Naive thymus-derived CD4-positive, alpha-beta T cell (primary cell): ENCODE measurements around the gene SCGB1C1. TPM values are rescaled to one million over a fixed set of nuclear protein-coding genes. Genes with fewer than 3 reads are reported as not detected.
A peak's percentile ranks its signal among the peaks of the same experiment; 100 is the strongest.

Experiments
- ATAC-seq: fragments of 150-1000 bp; cut with Tn5 transposase; 2 replicates; pipeline ENCODE4 v1.10.0; 2021; ENCODE audit warnings: mild to moderate bottlenecking, moderate library complexity
- CTCF ChIA-PET: fragments of 350-600 bp; sonication (Branson Sonifier 250); formaldehyde crosslinking; loops from one replicate; lab custom pipeline; 2021; ENCODE audit warnings: antibody characterized with exemption; lab: Charles Lee
- POLR2A ChIA-PET: fragments of 350-600 bp; sonication (Branson Sonifier 250); formaldehyde crosslinking; loops from one replicate; lab custom pipeline; 2021; ENCODE audit warnings: antibody characterized with exemption, inconsistent platforms; lab: Charles Lee
- DNase-seq, 9 donors: peaks; one replicate each; pipeline versions ENCODE4 v3.0.0 to v3.0.0-alpha.2; 2020 to 2022; ENCODE audit warnings: mixed read lengths in 1 of 9
- H3K27ac ChIP-seq: one replicate; pipeline ENCODE4 v1.7.0; 2013; ENCODE audit warnings: mild to moderate bottlenecking, low read depth, low read length, moderate library complexity
- H3K27me3 ChIP-seq, 2 donors: one replicate each; pipeline ENCODE4 v1.7.0; 2013; ENCODE audit warnings: low read length in 2 of 2, mild to moderate bottlenecking in 2 of 2, moderate library complexity in 2 of 2; ENCODE audit not compliant: control insufficient read depth in 2 of 2, insufficient read depth in 2 of 2
- H3K36me3 ChIP-seq, 3 experiments: 1 replicate in 2 of 3; 2 replicates in 1 of 3; pipeline ENCODE4 v1.7.0; 2013; ENCODE audit warnings: low read length in 3 of 3, mild to moderate bottlenecking in 3 of 3, moderate library complexity in 1 of 3; ENCODE audit not compliant: insufficient read depth in 3 of 3, control insufficient read depth in 2 of 3
- H3K4me1 ChIP-seq, 2 donors: one replicate each; pipeline ENCODE4 v1.7.0; 2013; ENCODE audit warnings: low read length in 2 of 2, mild to moderate bottlenecking in 2 of 2, moderate library complexity in 1 of 2; ENCODE audit not compliant: control insufficient read depth in 2 of 2, insufficient read depth in 2 of 2
- H3K4me3 ChIP-seq: 2 replicates; pipeline ENCODE4 v1.7.0; 2013; ENCODE audit warnings: mild to moderate bottlenecking, low read length
- H3K9me3 ChIP-seq, 3 experiments: 1 replicate in 2 of 3; 2 replicates in 1 of 3; pipeline ENCODE4 v1.7.0; 2013; ENCODE audit warnings: low read length in 3 of 3; ENCODE audit not compliant: control insufficient read depth in 2 of 3
- H3K27ac Mint-ChIP-seq, 9 donors: one replicate each; pipeline ENCODE4 v1.8.0; 2020 to 2022; ENCODE audit warnings: mixed read lengths in 9 of 9, mild to moderate bottlenecking in 8 of 9, moderate library complexity in 5 of 9, inconsistent platforms in 2 of 9
- H3K27me3 Mint-ChIP-seq, 5 donors: one replicate each; pipeline ENCODE4 v1.8.0; 2021 to 2022; ENCODE audit warnings: mixed read lengths in 5 of 5, mild to moderate bottlenecking in 1 of 5
- H3K36me3 Mint-ChIP-seq, 5 donors: one replicate each; pipeline ENCODE4 v1.8.0; 2020 to 2022; ENCODE audit warnings: mixed read lengths in 5 of 5, mild to moderate bottlenecking in 3 of 5, inconsistent platforms in 1 of 5
- H3K4me1 Mint-ChIP-seq, 7 donors: one replicate each; pipeline ENCODE4 v1.8.0; 2020 to 2022; ENCODE audit warnings: mixed read lengths in 7 of 7, mild to moderate bottlenecking in 3 of 7, inconsistent platforms in 1 of 7
- H3K4me3 Mint-ChIP-seq, 10 donors: one replicate each; pipeline ENCODE4 v1.8.0; 2020 to 2022; ENCODE audit warnings: mild to moderate bottlenecking in 10 of 10, mixed read lengths in 10 of 10, moderate library complexity in 6 of 10, inconsistent platforms in 2 of 10
- H3K9me3 Mint-ChIP-seq, 11 donors: one replicate each; pipeline ENCODE4 v1.8.0; 2020 to 2022; ENCODE audit warnings: mixed read lengths in 11 of 11, mild to moderate bottlenecking in 4 of 11, inconsistent platforms in 1 of 11, moderate library complexity in 1 of 11
- intact Hi-C, 2 donors: fragments of 100-400 bp; cut with micrococcal nuclease; formaldehyde crosslinking; loops; one replicate each; pipeline ENCODE4 v1.15.1; 2023
- polyA plus RNA-seq, 2 donors: library from polyadenylated mRNA; unstranded; fragments of 300-500 nt; fragmentation: Illumina TruSeq; gene quantifications; one replicate each; pipeline ENCODE4 v1.2.3, GENCODE V29; 2021
- total RNA-seq, 6 experiments: library from RNA in 5 of 6; stranded (reverse) in 5 of 6; gene quantifications; 1 replicate in 5 of 6; 2 replicates in 1 of 6; pipeline ENCODE4 v1.2.3 and lab custom pipeline; 2021 to 2026

Gene SCGB1C1
- total and polyA plus RNA-seq, 7 experiments from 2014 or later: not detected

- intact Hi-C loops: no loop called here
- peaks cover 0 to 20% (median 0%) of the 10 kb centered on the region in 3 experiments for H3K36me3 ChIP-seq
- Mint-ChIP-seq H3K27me3 (no peaks in the 10 kb centered on the region), H3K9me3 (no peaks in the 10 kb centered on the region), H3K4me1 (peaks cover 5 to 22% (median 18%) of the 10 kb centered on the region in 7 donors), H3K36me3 (peaks cover 3 to 31% (median 14%) of the 10 kb centered on the region in 5 donors), H3K27ac (peak overlapping the region in 1 of 9 donors; percentile 36), H3K4me3 (no peak overlapping the region)
- H3K4me3 ChIP-seq: no peak overlapping the region
- POLR2A ChIA-PET: interaction anchor here (2.4 kb wide), 1 partner anchor 19 kb away, joined by 19 read pairs; the partner anchor contains the start of genes BET1L and RIC8A
- no peaks in the 10 kb centered on the region for H3K9me3 ChIP-seq
- CTCF ChIA-PET: interaction anchor here (1.6 kb wide), 1 partner anchor 28 kb away, joined by 3 read pairs; no protein-coding TSS in a partner anchor
- H3K4me1 ChIP-seq: no peaks in the 10 kb centered on the region
- no peak for ATAC-seq
- no peaks in the 10 kb centered on the region for H3K27me3 ChIP-seq
- DNase-seq: no peak
- H3K27ac ChIP-seq: no peak overlapping the region
Measured at GRCh38 chr11:227824-228379, 35.0 kb downstream of the SCGB1C1 start.

- Histone ChIP-seq H3K27me3 (no peaks in the 10 kb centered on the region), H3K27ac (no peak overlapping the region), H3K36me3 (peaks cover 0 to 14% (median 0%) of the 10 kb centered on the region in 3 experiments), H3K9me3 (no peaks in the 10 kb centered on the region), H3K4me3 (no peak overlapping the region), H3K4me1 (peaks cover 3 to 5% of the 10 kb centered on the region in 2 donors)
- ATAC-seq (no peak), DNase-seq (no peak)
- Mint-ChIP-seq H3K9me3 (no peaks in the 10 kb centered on the region), H3K4me3 (no peak overlapping the region), H3K27ac (no peak overlapping the region), H3K36me3 (peaks cover 3 to 24% (median 13%) of the 10 kb centered on the region in 5 donors), H3K4me1 (peaks cover 12 to 37% (median 23%) of the 10 kb centered on the region in 7 donors), H3K27me3 (no peaks in the 10 kb centered on the region)
- POLR2A ChIA-PET: interaction anchor here (2.4 kb wide), 1 partner anchor 22 kb away, joined by 19 read pairs; the partner anchor contains the start of genes BET1L and RIC8A
- intact Hi-C loops: no loop called here
- CTCF ChIA-PET: interaction anchor here (0.6 kb wide), 1 partner anchor 135 kb away, joined by 3 read pairs; no protein-coding TSS in a partner anchor
Measured at GRCh38 chr11:230431-230830, 37.6 kb downstream of the SCGB1C1 start.

GRCh38 chr11:232783-233565 is 40.1 kb downstream of the SCGB1C1 start:
- H3K4me1 ChIP-seq: peaks cover 13 to 17% of the 10 kb centered on the region in 2 donors
- Mint-ChIP-seq H3K27ac (peak overlapping the region in 3 of 9 donors; percentile 46 to 72 (median 51)), H3K36me3 (peaks cover 3 to 15% (median 8%) of the 10 kb centered on the region in 5 donors), H3K9me3 (no peaks in the 10 kb centered on the region), H3K27me3 (no peaks in the 10 kb centered on the region), H3K4me1 (peaks cover 17 to 49% (median 30%) of the 10 kb centered on the region in 7 donors), H3K4me3 (peak overlapping the region in 2 of 10 donors; percentile 6 to 17)
- ATAC-seq: no peak
- no peak overlapping the region for H3K27ac ChIP-seq
- POLR2A ChIA-PET: interaction anchor here (0.6 to 7.5 kb wide), 2 partner anchors 14 to 25 kb away, joined by 3 to 83 read pairs; partner anchors contain the start of genes BET1L and RIC8A
- H3K4me3 ChIP-seq: no peak overlapping the region
- intact Hi-C loops: no loop called here
- H3K27me3 ChIP-seq: no peaks in the 10 kb centered on the region
- peaks cover 0 to 17% (median 0%) of the 10 kb centered on the region in 3 experiments for H3K36me3 ChIP-seq
- no peak for DNase-seq
- CTCF ChIA-PET: interaction anchor here (0.7 kb wide), 2 partner anchors 21 to 24 kb away, joined by 3 to 5 read pairs; no protein-coding TSS in a partner anchor
- H3K9me3 ChIP-seq: no peaks in the 10 kb centered on the region

GRCh38 chr11:235180-235579 is 42.3 kb downstream of the SCGB1C1 start:
- ChIA-PET POLR2A (interaction anchor here (0.6 to 7.5 kb wide), 5 partner anchors 9 to 35 kb away, joined by 3 to 83 read pairs (median 4); partner anchors contain the start of genes BET1L and RIC8A), CTCF (interaction anchor here (0.6 to 0.7 kb wide), 2 partner anchors 13 to 346 kb away, joined by 3 read pairs; no protein-coding TSS in a partner anchor)
- DNase-seq (no peak), ATAC-seq (no peak)
- Mint-ChIP-seq H3K36me3 (peaks cover 0 to 11% (median 3%) of the 10 kb centered on the region in 5 donors), H3K27ac (peak overlapping the region; percentile 84 to 97 (median 93)), H3K27me3 (no peaks in the 10 kb centered on the region), H3K9me3 (no peaks in the 10 kb centered on the region), H3K4me1 (peaks cover 19 to 54% (median 40%) of the 10 kb centered on the region in 7 donors), H3K4me3 (peak overlapping the region; percentile 84 to 94 (median 91))
- Histone ChIP-seq H3K27me3 (no peaks in the 10 kb centered on the region), H3K36me3 (peaks cover 0 to 20% (median 0%) of the 10 kb centered on the region in 3 experiments), H3K4me1 (peaks cover 17 to 23% of the 10 kb centered on the region in 2 donors), H3K9me3 (no peaks in the 10 kb centered on the region), H3K27ac (peak overlapping the region; percentile 97), H3K4me3 (peak overlapping the region; percentile 76)
- intact Hi-C loops: loop anchor here in 1 of 2 donors (5.0 kb wide), 3 partner anchors 52 to 562 kb away; partner anchors contain the start of genes PGGHG, PHRF1 and SLC25A22

GRCh38 chr11:235609-235996 is 42.7 kb downstream of the SCGB1C1 start:
- peaks cover 19 to 57% (median 44%) of the 10 kb centered on the region in 7 donors for H3K4me1 Mint-ChIP-seq
- peak in 3 of 9 donors; percentile 82 to 90 (median 82) for DNase-seq

More at GRCh38 chr11:235609-235996, 42.7 kb downstream of the SCGB1C1 start:
- no peaks in the 10 kb centered on the region for H3K9me3 Mint-ChIP-seq
- H3K27ac ChIP-seq: peak overlapping the region; percentile 97
- H3K4me1 ChIP-seq: peaks cover 17 to 23% of the 10 kb centered on the region in 2 donors
- intact Hi-C loops: loop anchor here in 1 of 2 donors (5.0 kb wide), 3 partner anchors 52 to 562 kb away; partner anchors contain the start of genes PGGHG, PHRF1 and SLC25A22
- ChIA-PET POLR2A (interaction anchor here (0.9 to 7.5 kb wide), 6 partner anchors 24 to 80 kb away, joined by 3 to 83 read pairs (median 8); partner anchors contain the start of genes BET1L, PGGHG and RIC8A), CTCF (interaction anchor here (0.6 kb wide), 1 partner anchor 345 kb away, joined by 3 read pairs; no protein-coding TSS in a partner anchor)
- peak overlapping the region; percentile 84 to 97 (median 93) for H3K27ac Mint-ChIP-seq
- no peaks in the 10 kb centered on the region for H3K27me3 Mint-ChIP-seq
- peak overlapping the region; percentile 84 to 94 (median 91) for H3K4me3 Mint-ChIP-seq
- ATAC-seq: peak; percentile 45
- peaks cover 0 to 20% (median 0%) of the 10 kb centered on the region in 3 experiments for H3K36me3 ChIP-seq
- H3K27me3 ChIP-seq: no peaks in the 10 kb centered on the region
- peak overlapping the region; percentile 76 for H3K4me3 ChIP-seq
- peaks cover 0 to 10% (median 4%) of the 10 kb centered on the region in 5 donors for H3K36me3 Mint-ChIP-seq
- no peaks in the 10 kb centered on the region for H3K9me3 ChIP-seq
